B cell (primary cell): ENCODE measurements around the gene GOLGB1. TPM values are rescaled to one million over a fixed set of nuclear protein-coding genes. Genes with fewer than 3 reads are reported as not detected.

ENCODE experiments used
- ATAC-seq: fragments of 200-7000 bp; cut with Tn5 transposase; one replicate; pipeline ENCODE4 v1.10.0; 2021; ENCODE audit warnings: low read depth, mild to moderate bottlenecking, moderate number of reproducible peaks, moderate library complexity
- CTCF ChIA-PET: fragments of 350-600 bp; sonication (Branson Sonifier 250); formaldehyde crosslinking; loops from one replicate; lab custom pipeline; 2021; ENCODE audit warnings: antibody characterized with exemption, inconsistent platforms; lab: Charles Lee
- POLR2A ChIA-PET: fragments of 350-600 bp; sonication (Branson Sonifier 250); formaldehyde crosslinking; loops from one replicate; lab custom pipeline; 2021; ENCODE audit warnings: antibody characterized with exemption; lab: Charles Lee
- DNase-seq: peaks from one replicate; pipeline ENCODE4 v3.0.0; 2013
- H2AFZ ChIP-seq: 2 replicates; pipeline ENCODE4 v1.6.1; 2012; ENCODE audit warnings: mild to moderate bottlenecking, low read depth, low read length; ENCODE audit not compliant: insufficient read depth, poor library complexity, severe bottlenecking
- H3K27ac ChIP-seq, 2 donors: 1 replicate in 1 of 2; 2 replicates in 1 of 2; pipeline ENCODE4 v1.5.1; 2012 to 2013; ENCODE audit warnings: low read length in 2 of 2, mild to moderate bottlenecking in 2 of 2, moderate library complexity in 1 of 2
- H3K27me3 ChIP-seq, 4 experiments: fragments of 200-600 bp in 1 of 4; sonication (generic) in 1 of 4; replicated peaks in 1 of 4; 1 replicate in 2 of 4; 2 replicates in 2 of 4; pipeline versions ENCODE4 v1.6.1 to v1.7.0; 2013 to 2016; ENCODE audit warnings: low read length in 3 of 4, mild to moderate bottlenecking in 2 of 4, mixed read lengths in 1 of 4, moderate library complexity in 1 of 4; ENCODE audit not compliant: insufficient read depth in 4 of 4, control insufficient read depth in 3 of 4; ENCODE audit errors: control extremely low read depth in 1 of 4
- H3K36me3 ChIP-seq, 2 experiments: replicated peaks in 1 of 2; 1 replicate in 1 of 2; 2 replicates in 1 of 2; pipeline versions ENCODE4 v1.6.1 to v1.7.1; 2013; ENCODE audit warnings: low read length in 1 of 2; ENCODE audit not compliant: insufficient read depth in 2 of 2, control insufficient read depth in 1 of 2; ENCODE audit errors: control extremely low read depth in 1 of 2, extremely low read depth in 1 of 2
- H3K4me1 ChIP-seq, 2 donors: fragments of 200-600 bp in 1 of 2; sonication (generic) in 1 of 2; 1 replicate in 1 of 2; 2 replicates in 1 of 2; pipeline versions ENCODE4 v1.5.1 to v1.6.1; 2013 to 2017; ENCODE audit warnings: low read length in 2 of 2; ENCODE audit not compliant: control insufficient read depth in 2 of 2, insufficient read depth in 2 of 2
- H3K4me2 ChIP-seq: replicated peaks from 2 replicates; pipeline ENCODE3; 2012; ENCODE audit warnings: mild to moderate bottlenecking, low read depth, low read length; ENCODE audit not compliant: poor library complexity, severe bottlenecking
- H3K4me3 ChIP-seq, 5 experiments: fragments of 200-600 bp in 1 of 5; sonication (generic) in 1 of 5; 1 replicate in 3 of 5; 2 replicates in 2 of 5; pipeline versions ENCODE4 v1.5.1 to v1.7.0; 2011 to 2016; ENCODE audit warnings: low read length in 4 of 5, mild to moderate bottlenecking in 4 of 5, low read depth in 2 of 5, control low read depth in 1 of 5, moderate library complexity in 1 of 5; ENCODE audit not compliant: insufficient read depth in 1 of 5; ENCODE audit errors: control extremely low read depth in 1 of 5, extremely low read depth in 1 of 5
- H3K79me2 ChIP-seq: fragments of 200-600 bp; sonication (generic); one replicate; pipeline ENCODE4 v1.6.0; 2016; ENCODE audit warnings: low read length; ENCODE audit not compliant: control insufficient read depth, insufficient read depth
- H3K9ac ChIP-seq: fragments of 200-600 bp; sonication (generic); 2 replicates; pipeline ENCODE4 v1.6.1; 2017; ENCODE audit warnings: mild to moderate bottlenecking, low read length, moderate library complexity
- H3K9me3 ChIP-seq, 3 donors: one replicate each; pipeline versions ENCODE4 v1.6.1 to v1.7.1; 2013; ENCODE audit warnings: low read length in 2 of 3; ENCODE audit not compliant: control insufficient read depth in 2 of 3, insufficient read depth in 1 of 3; ENCODE audit errors: control extremely low read depth in 1 of 3
- H4K20me1 ChIP-seq: 2 replicates; pipeline ENCODE4 v1.6.0; 2012; ENCODE audit warnings: mild to moderate bottlenecking, low read length; ENCODE audit not compliant: insufficient read depth, control insufficient read depth, poor library complexity, severe bottlenecking
- H3K27ac Mint-ChIP-seq: one replicate; pipeline ENCODE4 v1.8.0; 2021; ENCODE audit warnings: mixed read lengths
- H3K27me3 Mint-ChIP-seq: one replicate; pipeline ENCODE4 v1.8.0; 2021; ENCODE audit warnings: mixed read lengths
- H3K4me1 Mint-ChIP-seq: one replicate; pipeline ENCODE4 v1.8.0; 2021; ENCODE audit warnings: mixed read lengths
- H3K4me3 Mint-ChIP-seq: one replicate; pipeline ENCODE4 v1.8.0; 2021; ENCODE audit warnings: mixed read lengths
- H3K9me3 Mint-ChIP-seq: one replicate; pipeline ENCODE4 v1.8.0; 2022; ENCODE audit warnings: mixed read lengths; ENCODE audit not compliant: insufficient read depth
- EZH2 ChIP-seq: IDR thresholded peaks from 2 replicates; pipeline ENCODE4 v1.6.1; 2012; ENCODE audit warnings: borderline replicate concordance, low read depth, mild to moderate bottlenecking, moderate library complexity, low read length; ENCODE audit not compliant: insufficient read depth, poor library complexity, severe bottlenecking
- WGBS: methylation state at CpG from one replicate; pipeline ENCODE4 v1.1.5; 2013; ENCODE audit warnings: missing lambda C conversion rate; ENCODE audit not compliant: insufficient coverage; 5-methylcytosine and 5-hydroxymethylcytosine counted together
- intact Hi-C: fragments of 100-400 bp; cut with micrococcal nuclease; formaldehyde crosslinking; loops from one replicate; pipeline ENCODE4 v1.10.0; 2022
- polyA plus RNA-seq: library from polyadenylated mRNA; depleted of rRNA; stranded (reverse); fragments of >200 nt; gene quantifications from 2 replicates; pipeline ENCODE4 v1.2.3, GENCODE V29; 2012
- total RNA-seq, 2 donors: library from RNA; stranded (reverse); fragments of 120-200 nt in 1 of 2; gene quantifications; 1 replicate in 1 of 2; 2 replicates in 1 of 2; pipeline versions ENCODE4 v1.2.3 to v1.2.4, GENCODE V29; 2013 to 2022
- TF ChIP-seq, protein P1 (sequence below): fragments of 200-600 bp; IDR thresholded peaks from one replicate; pipeline ENCODE4 v1.8.0; 2022; ENCODE audit warnings: antibody characterized with exemption, mild to moderate bottlenecking

GOLGB1 gene
- total and polyA plus RNA-seq, 2 donors (not counting 1 experiment from before 2014, with no cell fraction given) = 6.2 to 58.7 TPM

DNA sequence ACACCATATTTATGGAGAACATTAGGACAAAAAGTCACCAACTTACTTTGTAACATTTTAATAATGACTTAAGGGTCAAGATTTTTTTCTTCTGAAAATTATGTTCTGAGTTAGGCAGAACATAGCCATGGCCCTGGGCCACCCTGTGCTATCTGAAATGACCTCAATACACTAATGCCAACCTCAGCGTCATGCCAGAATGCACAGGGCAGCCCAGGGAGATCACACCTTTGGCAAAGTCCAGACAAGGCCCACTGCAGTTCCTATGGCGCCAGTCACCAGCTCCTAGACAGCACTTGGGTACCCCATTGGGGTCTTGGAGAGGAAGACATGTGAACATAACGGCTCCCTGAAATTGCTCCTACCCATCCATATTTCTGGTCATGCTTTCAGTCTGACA is 121.9 kb downstream of the GOLGB1 start:
- no peak overlapping the region for H3K4me3 Mint-ChIP-seq
- no peak for ATAC-seq

DNA sequence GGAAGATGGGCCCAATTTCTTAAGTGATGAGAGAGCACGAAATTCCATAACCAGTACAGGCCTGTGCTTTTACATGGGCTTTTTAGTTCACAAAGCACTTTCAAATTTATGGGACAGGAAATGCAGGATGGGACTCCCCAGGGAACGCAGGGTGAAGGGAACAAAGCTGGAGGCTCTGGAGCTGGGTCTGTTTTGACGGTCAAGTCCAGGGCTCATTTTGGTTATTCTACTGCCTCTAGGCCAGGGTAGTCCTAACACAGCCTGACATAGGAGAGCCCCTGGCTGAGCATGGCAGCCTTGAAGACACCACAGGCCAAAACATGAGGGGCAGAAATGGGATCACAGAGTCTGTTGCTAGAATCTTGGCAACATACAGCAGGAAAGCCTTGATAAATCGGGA is 122.3 kb downstream of the GOLGB1 start:
- H3K4me1 Mint-ChIP-seq = no peaks in the 10 kb centered on the region
- H2AFZ ChIP-seq = no peak overlapping the region
- H3K27ac Mint-ChIP-seq = no peak overlapping the region
- H3K36me3 ChIP-seq = peaks cover 0 to 21% of the 10 kb centered on the region in 2 experiments
- no peak overlapping the region for H3K4me3 ChIP-seq
- no peaks in the 10 kb centered on the region for H3K4me1 ChIP-seq
- TF ChIP-seq, protein P1, sequence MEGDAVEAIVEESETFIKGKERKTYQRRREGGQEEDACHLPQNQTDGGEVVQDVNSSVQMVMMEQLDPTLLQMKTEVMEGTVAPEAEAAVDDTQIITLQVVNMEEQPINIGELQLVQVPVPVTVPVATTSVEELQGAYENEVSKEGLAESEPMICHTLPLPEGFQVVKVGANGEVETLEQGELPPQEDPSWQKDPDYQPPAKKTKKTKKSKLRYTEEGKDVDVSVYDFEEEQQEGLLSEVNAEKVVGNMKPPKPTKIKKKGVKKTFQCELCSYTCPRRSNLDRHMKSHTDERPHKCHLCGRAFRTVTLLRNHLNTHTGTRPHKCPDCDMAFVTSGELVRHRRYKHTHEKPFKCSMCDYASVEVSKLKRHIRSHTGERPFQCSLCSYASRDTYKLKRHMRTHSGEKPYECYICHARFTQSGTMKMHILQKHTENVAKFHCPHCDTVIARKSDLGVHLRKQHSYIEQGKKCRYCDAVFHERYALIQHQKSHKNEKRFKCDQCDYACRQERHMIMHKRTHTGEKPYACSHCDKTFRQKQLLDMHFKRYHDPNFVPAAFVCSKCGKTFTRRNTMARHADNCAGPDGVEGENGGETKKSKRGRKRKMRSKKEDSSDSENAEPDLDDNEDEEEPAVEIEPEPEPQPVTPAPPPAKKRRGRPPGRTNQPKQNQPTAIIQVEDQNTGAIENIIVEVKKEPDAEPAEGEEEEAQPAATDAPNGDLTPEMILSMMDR = no peak
- TF ChIP-seq EZH2 = no peak
- ChIA-PET POLR2A (no interaction called here), CTCF (no interaction called here)
- H3K9ac ChIP-seq = no peak overlapping the region
- H3K27me3 ChIP-seq = no peaks in the 10 kb centered on the region
- intact Hi-C loops = no loop called here
- ATAC-seq = no peak
- WGBS = 100% methylated on average over 2 of the region's 4 CpGs
- no peaks in the 10 kb centered on the region for H4K20me1 ChIP-seq
- H3K27ac ChIP-seq = no peak overlapping the region
- no peaks in the 10 kb centered on the region for H3K9me3 ChIP-seq
- no peak overlapping the region for H3K4me2 ChIP-seq
- no peak for DNase-seq
- no peaks in the 10 kb centered on the region for H3K79me2 ChIP-seq
- no peaks in the 10 kb centered on the region for H3K9me3 Mint-ChIP-seq
- H3K4me3 Mint-ChIP-seq = no peak overlapping the region
- H3K27me3 Mint-ChIP-seq = no peaks in the 10 kb centered on the region

More for the DNA sequence above, 121.9 kb downstream of the GOLGB1 start:
- Histone ChIP-seq H3K36me3 (peaks cover 0 to 25% of the 10 kb centered on the region in 2 experiments), H3K4me2 (no peak overlapping the region), H2AFZ (no peak overlapping the region), H3K4me1 (no peaks in the 10 kb centered on the region), H3K4me3 (no peak overlapping the region), H3K27ac (no peak overlapping the region), H3K79me2 (no peaks in the 10 kb centered on the region), H3K9ac (no peak overlapping the region), H4K20me1 (no peaks in the 10 kb centered on the region), H3K9me3 (no peaks in the 10 kb centered on the region), H3K27me3 (no peaks in the 10 kb centered on the region)
- WGBS = 63% methylated on average over 3 of the region's 3 CpGs
- DNase-seq = no peak
- TF ChIP-seq EZH2 = no peak
- TF ChIP-seq, protein P1 = no peak
- Mint-ChIP-seq H3K27ac (no peak overlapping the region), H3K4me1 (no peaks in the 10 kb centered on the region), H3K9me3 (no peaks in the 10 kb centered on the region), H3K27me3 (no peaks in the 10 kb centered on the region)
- ChIA-PET CTCF (no interaction called here), POLR2A (no interaction called here)
- intact Hi-C loops = no loop called here
